ENCODE data around the gene POTEH. TPM values are rescaled to one million over a fixed set of nuclear protein-coding genes. Genes with fewer than 3 reads are reported as not detected.
"Not testable (repeated sequence)": the region's sequence is repeated elsewhere in the genome, so short reads cannot be mapped to it uniquely, and the experiment has no call there.

Gene POTEH
- total RNA-seq, 1 experiment from 2014 or later = not detected

DNA sequence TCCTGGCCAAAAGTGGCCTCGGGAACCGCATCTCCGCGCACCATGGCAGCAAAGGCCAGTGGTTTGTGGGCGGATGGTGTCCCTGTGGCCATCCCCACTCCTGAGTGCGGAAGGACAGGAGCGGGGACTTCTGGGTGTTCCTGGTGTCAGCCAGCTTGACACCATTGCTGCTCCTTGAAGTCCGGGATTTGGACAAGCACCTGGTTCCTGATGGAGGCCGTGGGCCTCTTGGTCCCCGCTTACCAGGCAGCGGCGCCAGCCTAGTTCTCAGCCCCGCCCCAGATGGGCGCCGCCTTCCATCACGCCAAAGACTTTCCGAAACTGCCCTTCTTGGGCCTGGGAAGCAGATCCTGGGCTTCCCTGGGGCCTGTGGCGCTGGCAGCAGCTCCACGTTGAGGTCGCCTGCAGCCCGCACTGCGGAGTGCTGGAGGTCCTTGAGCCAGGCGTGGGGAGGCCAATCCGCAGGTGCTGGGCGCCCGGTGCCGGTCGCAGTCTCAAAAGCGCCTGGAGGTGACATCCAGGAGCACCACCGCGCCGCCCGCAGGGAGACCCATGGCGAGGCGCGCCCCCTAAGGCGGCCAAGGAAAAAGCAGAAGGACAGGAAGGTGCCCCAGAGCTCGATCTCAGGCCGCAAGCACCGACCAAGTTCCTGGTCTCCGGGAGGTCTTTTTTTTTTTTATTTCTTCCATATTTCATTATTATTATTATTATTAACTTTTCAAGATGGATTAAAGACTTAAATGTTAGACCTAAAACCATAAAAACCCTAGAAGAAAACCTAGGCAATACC, 59.5 kb downstream of the POTEH start:
- H3K79me2 ChIP-seq (ENCODE audit: low read length); H4K20me1 ChIP-seq (ENCODE audit: insufficient read depth, low read depth, low read length); DNase-seq; H3K27ac ChIP-seq (ENCODE audit: low read length); H3K9me2 ChIP-seq (replicated peaks; ENCODE audit: insufficient read depth, low read length); H3K4me2 ChIP-seq (ENCODE audit: low read depth, low read length, poor library complexity, severe bottlenecking); H3K9ac ChIP-seq (ENCODE audit: low read length); H3K4me3 ChIP-seq (ENCODE audit: low read length); H3K4me1 ChIP-seq (ENCODE audit: low read length); H3K36me3 ChIP-seq (ENCODE audit: insufficient read depth, low read length); H3K9me3 ChIP-seq (ENCODE audit: low read length); H3K27me3 ChIP-seq (ENCODE audit: low read length); H2AFZ ChIP-seq (ENCODE audit: low read length): not testable (repeated sequence)

DNA sequence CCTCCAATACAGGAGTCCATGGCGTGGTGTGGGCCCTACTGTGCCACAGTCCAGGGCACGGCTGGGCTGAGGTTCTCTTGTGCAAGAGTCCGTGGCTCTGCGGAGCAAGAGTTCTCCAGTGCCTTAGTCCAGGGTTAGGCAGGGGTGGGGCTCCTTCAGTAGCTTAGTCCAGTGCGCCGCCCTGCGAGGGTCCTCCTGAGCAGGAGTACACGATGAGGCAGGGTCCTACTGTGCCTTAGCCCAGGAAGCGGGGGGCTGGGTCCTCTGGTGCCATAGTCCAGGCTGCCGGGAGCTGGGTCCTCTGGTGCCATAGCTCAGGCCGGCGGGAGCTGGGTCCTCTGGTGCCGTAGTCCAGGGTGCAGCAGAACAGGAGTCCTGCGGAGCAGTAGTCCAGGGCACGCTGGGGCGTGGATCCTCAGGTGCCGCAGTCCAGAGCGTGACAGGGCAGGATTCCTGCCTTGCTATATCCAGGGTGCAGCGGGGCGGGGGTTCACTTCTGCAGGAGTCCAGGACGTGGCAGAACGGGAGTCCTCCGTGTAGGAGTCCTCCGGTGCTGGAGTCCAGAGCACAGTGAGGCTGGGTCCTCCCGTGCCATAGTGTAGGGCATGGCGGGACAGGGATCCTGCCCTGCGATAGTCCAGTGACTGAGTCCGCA, 69.7 kb downstream of the POTEH start:
- not testable (repeated sequence) for H3K9ac ChIP-seq (ENCODE audit: low read length); H3K9me2 ChIP-seq (replicated peaks; ENCODE audit: insufficient read depth, low read length); H3K27ac ChIP-seq (ENCODE audit: low read length); H2AFZ ChIP-seq (ENCODE audit: low read length); H3K79me2 ChIP-seq (ENCODE audit: low read length); H3K4me3 ChIP-seq (ENCODE audit: low read length); H3K4me2 ChIP-seq (ENCODE audit: low read depth, low read length, poor library complexity, severe bottlenecking); H3K4me1 ChIP-seq (ENCODE audit: low read length); H4K20me1 ChIP-seq (ENCODE audit: insufficient read depth, low read depth, low read length); H3K27me3 ChIP-seq (ENCODE audit: low read length); DNase-seq; H3K9me3 ChIP-seq (ENCODE audit: low read length); H3K36me3 ChIP-seq (ENCODE audit: insufficient read depth, low read length)

DNA sequence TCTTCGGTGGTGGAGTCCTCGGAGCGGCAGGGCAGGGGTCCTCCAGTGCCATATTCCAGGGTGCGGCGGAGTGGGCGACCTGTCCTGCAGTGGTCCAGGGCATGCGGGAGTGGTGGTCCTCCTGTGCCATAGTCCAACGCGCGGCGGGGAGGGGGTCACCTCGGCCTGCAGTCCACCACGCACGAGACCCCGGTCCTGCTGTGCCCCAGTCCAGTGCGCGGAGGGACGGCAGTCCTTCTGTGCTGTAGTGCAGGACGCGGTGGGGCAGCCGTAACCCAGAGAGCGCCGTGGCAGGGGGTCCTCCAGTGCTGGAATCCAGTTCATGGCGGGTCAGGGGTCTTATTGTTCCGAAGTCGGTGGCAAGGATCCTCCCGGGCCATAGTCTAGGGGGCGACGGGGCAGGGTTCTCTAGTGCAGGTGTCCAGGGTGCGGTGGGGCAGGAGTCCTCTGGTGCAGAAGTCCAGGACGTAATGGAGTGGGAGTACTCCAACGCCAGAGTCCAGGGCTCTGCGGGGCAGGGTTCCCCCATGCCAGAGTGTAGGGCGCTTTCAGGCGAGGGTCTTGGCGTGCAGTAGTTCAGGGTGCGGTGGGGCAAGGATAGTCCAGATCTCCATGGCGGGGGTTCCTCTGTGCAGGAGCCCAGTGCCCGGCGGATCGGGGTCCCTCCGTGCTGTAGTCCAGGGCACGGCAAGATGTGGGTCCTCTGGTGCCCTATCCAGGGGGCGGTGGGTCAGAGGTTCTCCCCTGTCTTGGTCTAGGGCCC, 70.7 kb downstream of the POTEH start:
- not testable (repeated sequence) for H3K27ac ChIP-seq (ENCODE audit: low read length); DNase-seq; H3K9me3 ChIP-seq (ENCODE audit: low read length)

DNA sequence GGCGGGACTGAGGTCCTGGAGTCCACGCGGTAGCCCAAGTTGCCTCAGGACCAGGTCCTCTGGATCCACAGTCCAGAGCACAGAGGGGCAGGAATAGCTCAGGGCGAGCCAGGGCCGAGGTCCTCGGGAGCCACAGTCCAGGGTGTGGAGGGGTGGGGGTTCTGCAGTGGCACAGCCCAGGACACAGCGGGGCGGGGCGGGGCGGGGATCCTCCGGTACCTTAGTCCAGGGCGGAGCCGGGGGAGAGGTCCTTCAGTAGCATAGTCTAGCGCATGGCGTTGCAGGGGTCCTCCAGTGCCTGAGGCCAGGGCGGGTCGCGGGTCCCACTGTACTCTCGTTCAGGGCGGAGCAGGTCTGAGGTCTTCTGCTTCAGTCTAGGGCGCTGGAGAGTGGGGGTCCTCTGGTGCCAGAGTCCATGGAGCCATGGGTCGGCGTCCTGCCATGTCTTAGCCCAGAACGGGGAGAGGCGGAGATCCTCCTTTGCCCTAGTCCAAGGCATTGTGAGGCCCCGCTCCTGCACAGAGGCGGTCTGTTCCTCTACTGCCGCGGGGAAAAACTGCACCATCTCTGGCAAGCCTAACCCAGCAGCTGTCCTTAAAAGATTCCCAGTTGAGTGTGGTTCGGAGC, 71.4 kb downstream of the POTEH start:
- not testable (repeated sequence) for H3K27me3 ChIP-seq (ENCODE audit: low read length); H4K20me1 ChIP-seq (ENCODE audit: insufficient read depth, low read depth, low read length); H2AFZ ChIP-seq (ENCODE audit: low read length); H3K9me3 ChIP-seq (ENCODE audit: low read length); H3K9ac ChIP-seq (ENCODE audit: low read length); DNase-seq; H3K4me2 ChIP-seq (ENCODE audit: low read depth, low read length, poor library complexity, severe bottlenecking); H3K36me3 ChIP-seq (ENCODE audit: insufficient read depth, low read length); H3K4me3 ChIP-seq (ENCODE audit: low read length); H3K27ac ChIP-seq (ENCODE audit: low read length); H3K79me2 ChIP-seq (ENCODE audit: low read length); H3K4me1 ChIP-seq (ENCODE audit: low read length); H3K9me2 ChIP-seq (replicated peaks; ENCODE audit: insufficient read depth, low read length)

More for the DNA sequence above, 70.7 kb downstream of the POTEH start:
- not testable (repeated sequence) for H3K4me2 ChIP-seq (ENCODE audit: low read depth, low read length, poor library complexity, severe bottlenecking); H3K36me3 ChIP-seq (ENCODE audit: insufficient read depth, low read length); H4K20me1 ChIP-seq (ENCODE audit: insufficient read depth, low read depth, low read length); H3K4me1 ChIP-seq (ENCODE audit: low read length); H3K9ac ChIP-seq (ENCODE audit: low read length); H3K9me2 ChIP-seq (replicated peaks; ENCODE audit: insufficient read depth, low read length); H2AFZ ChIP-seq (ENCODE audit: low read length); H3K79me2 ChIP-seq (ENCODE audit: low read length); H3K27me3 ChIP-seq (ENCODE audit: low read length); H3K4me3 ChIP-seq (ENCODE audit: low read length)

DNA sequence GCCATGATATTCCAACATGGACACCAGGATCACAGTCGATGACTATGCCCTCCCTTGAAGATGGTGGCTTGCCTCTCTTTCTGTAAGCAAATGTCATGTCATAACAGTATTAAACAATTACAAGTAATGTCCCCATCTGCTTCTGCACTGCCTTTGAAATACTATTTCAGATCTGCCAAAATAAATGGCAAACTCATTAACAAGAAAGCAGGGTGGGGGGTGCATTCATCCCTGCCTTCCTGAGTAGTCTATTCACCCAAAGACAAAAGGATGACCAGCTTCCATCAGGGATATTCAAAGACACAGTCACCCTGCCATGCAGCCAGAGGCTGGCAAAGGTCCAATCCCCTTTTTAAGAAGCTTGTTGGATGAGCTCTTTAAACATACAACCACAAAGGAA, 73.7 kb downstream of the POTEH start:
- H3K4me2 ChIP-seq (ENCODE audit: low read depth, low read length, poor library complexity, severe bottlenecking); H3K9me3 ChIP-seq (ENCODE audit: low read length); H3K9me2 ChIP-seq (replicated peaks; ENCODE audit: insufficient read depth, low read length); H3K79me2 ChIP-seq (ENCODE audit: low read length); H3K9ac ChIP-seq (ENCODE audit: low read length); H3K36me3 ChIP-seq (ENCODE audit: insufficient read depth, low read length); H3K27me3 ChIP-seq (ENCODE audit: low read length); DNase-seq; H3K4me3 ChIP-seq (ENCODE audit: low read length); H4K20me1 ChIP-seq (ENCODE audit: insufficient read depth, low read depth, low read length); H3K27ac ChIP-seq (ENCODE audit: low read length); H3K4me1 ChIP-seq (ENCODE audit: low read length); H2AFZ ChIP-seq (ENCODE audit: low read length): not testable (repeated sequence)

Small RNA genes within 50 kb of the gene (small RNA-seq; reads per million reads assigned to genes)
- gene RNU6-816P = not detected

Other genes with a start within 250 kb of the POTEH start
- gene OR11H1, start 161.8 kb upstream of the POTEH start, total RNA-seq (2014; rRNA removed; shearing (Covaris generic); ENCODE audit: low replicate concordance) = not detected in 2 replicates